Heart right ventricle (tissue), 16 donors: Measurements from ENCODE around the gene KATNAL1. TPM values are rescaled to one million over a fixed set of nuclear protein-coding genes. Genes with fewer than 3 reads are reported as not detected.

Experiments used
- ATAC-seq, 8 donors: fragments of 200-7000 bp; cut with Tn5 transposase; one replicate each; pipeline ENCODE4 v1.9.1; 2020; ENCODE audit warnings: mild to moderate bottlenecking in 8 of 8, moderate library complexity in 8 of 8, moderate number of reproducible peaks in 1 of 8
- DNase-seq, 2 donors: peaks; one replicate each; pipeline ENCODE4 v3.0.0-alpha.2; 2020
- H3K27ac ChIP-seq, 10 donors: fragments of 200-600 bp; sonication (generic) in 2 of 10; one replicate each; pipeline versions ENCODE4 v1.5.0 to v1.8.0; 2020 to 2022; ENCODE audit warnings: mild to moderate bottlenecking in 3 of 10
- H3K27me3 ChIP-seq, 7 donors: fragments of 200-600 bp; one replicate each; pipeline ENCODE4 v1.8.0; 2021 to 2022; ENCODE audit warnings: mild to moderate bottlenecking in 2 of 7
- H3K36me3 ChIP-seq, 9 donors: fragments of 200-600 bp; sonication (generic) in 1 of 9; one replicate each; pipeline versions ENCODE4 v1.5.0 to v1.8.0; 2020 to 2022; ENCODE audit warnings: mild to moderate bottlenecking in 2 of 9
- H3K4me1 ChIP-seq, 9 donors: fragments of 200-600 bp; sonication (generic) in 1 of 9; one replicate each; pipeline versions ENCODE4 v1.5.0 to v1.8.0; 2020 to 2022; ENCODE audit warnings: mild to moderate bottlenecking in 4 of 9
- H3K4me3 ChIP-seq, 10 donors: fragments of 200-600 bp; sonication (generic) in 2 of 10; one replicate each; pipeline versions ENCODE4 v1.5.0 to v1.8.0; 2020 to 2022; ENCODE audit warnings: mild to moderate bottlenecking in 7 of 10, moderate library complexity in 2 of 10
- H3K9me3 ChIP-seq, 11 donors: fragments of 200-600 bp in 10 of 11; sonication (generic) in 2 of 11; one replicate each; pipeline versions ENCODE4 v1.5.0 to v1.8.0; 2013 to 2022; ENCODE audit warnings: mild to moderate bottlenecking in 2 of 11, control low read depth in 1 of 11, moderate library complexity in 1 of 11
- CTCF ChIP-seq, 9 donors: fragments of 200-600 bp; sonication (generic) in 2 of 9; IDR thresholded peaks; one replicate each; pipeline versions ENCODE4 v1.5.0 to v1.8.0; 2021 to 2022; ENCODE audit warnings: antibody characterized with exemption in 9 of 9, mild to moderate bottlenecking in 5 of 9, moderate library complexity in 1 of 9
- WGBS, 2 donors: extraction: QIAGEN DNeasy Blood & Tissue Kit; methylation state at CpG; one replicate each; pipeline ENCODE4 v1.1.7; 2013; ENCODE audit warnings: inconsistent platforms in 1 of 2; 5-methylcytosine and 5-hydroxymethylcytosine counted together
- intact Hi-C, 10 donors: fragments of 100-400 bp; cut with DNase I; formaldehyde crosslinking; loops; one replicate each; pipeline versions ENCODE4 v1.11.1 to v1.14.2; 2022
- polyA plus RNA-seq, 2 donors: library from polyadenylated mRNA; stranded (reverse); fragments of 200-250 nt; gene quantifications; one replicate each; pipeline ENCODE4 v1.2.3, GENCODE V29; 2013
- total RNA-seq, 10 donors: library from RNA; stranded (reverse); fragmentation: NEBNext Ultra II Directional in 3 of 10; extraction: Animal tissue kit (Norgen Biotek cat#: 25700) in 3 of 10; gene quantifications; one replicate each; pipeline versions ENCODE4 v1.2.1 to v1.2.4, GENCODE V29; 2021 to 2023
- donor health status: Arrhythmogenic right ventricular cardiomyopathy.
- donor health status: ischemic (EF 13 %, LVEDD 7.1; RV severe dilation, severe dysfunction).
- donor health status: healthy with polysubstance abuse.
- donor health status: DM: no; HTN: yes; CAD: no.
- donor health status: DM: no; HTN: no; CAD: no.
- donor health status: ischemic (EF 25% LVEDD 6.9; RV normal size, moderate dysfunction).
- donor health status: ischemic (EF 25% LVEDD 5.7; RV mildly dilated, moderate dysfunction).
- donor health status: healthy.
- donor health status: DM: yes; HTN: yes; CAD: no.
- donor health status: Ischemic cardiomyopathy.
- donor health status: ischemic (EF 35%, LVEDD 5.7; RV mildly dilated, moderate dysfunction).
- donor health status: nonischemic (EF 11% LVEDD 7.7; RV severe dilation, severe dysfunction).
- donor health status: DM: yes; HTN: yes; CAD: no.
- donor health status: PGD.
- donor health status: ischemic (EF 29% LVEDD 5.4; RV normal size, mild dysfunction).
- donor health status: nonischemic (EF 23%, LVEDD 6.1; RV moderate dilation, normal function).

The KATNAL1 gene
- total and polyA plus RNA-seq, 12 donors = 5.1 to 61.9 (median 51.9) TPM

- Histone ChIP-seq H3K9me3 (peaks cover 0 to 11% (median 0%) of the 10 kb centered on the region in 11 donors), H3K4me1 (peaks cover 0 to 6% (median 0%) of the 10 kb centered on the region in 9 donors), H3K4me3 (no peak overlapping the region), H3K36me3 (peaks cover 0 to 21% (median 6%) of the 10 kb centered on the region in 9 donors), H3K27ac (peak overlapping the region in 1 of 10 donors; percentile 29), H3K27me3 (no peaks in the 10 kb centered on the region)
- WGBS, 2 donors = 63 to 68% methylated on average over 2 of the region's 2 CpGs
- ATAC-seq (peak in 3 of 8 donors; percentile 40 to 55 (median 41)), DNase-seq (peak in 1 of 2 donors; percentile 11)
- intact Hi-C loops = no loop called here
- TF ChIP-seq CTCF (IDR thresholded peaks at IDR 0.05) = no peak
These were observed 65.8 kb downstream of the KATNAL1 start for GRCh38 chr13:30241532-30241931.

GRCh38 chr13:30240608-30241007 lies 66.7 kb downstream of the KATNAL1 start:
- DNase-seq (no peak), ATAC-seq (no peak)
- H3K27me3 ChIP-seq = no peaks in the 10 kb centered on the region
- intact Hi-C loops = no loop called here
- no peak overlapping the region for H3K4me3 ChIP-seq
- peaks cover 0 to 6% (median 0%) of the 10 kb centered on the region in 9 donors for H3K4me1 ChIP-seq
- peaks cover 0 to 3% (median 0%) of the 10 kb centered on the region in 11 donors for H3K9me3 ChIP-seq
- no peak for TF ChIP-seq CTCF (IDR thresholded peaks at IDR 0.05)
- H3K36me3 ChIP-seq = peaks cover 0 to 23% (median 6%) of the 10 kb centered on the region in 9 donors
- WGBS, 2 donors = 50 to 71% methylated on average over 2 of the region's 2 CpGs
- H3K27ac ChIP-seq = no peak overlapping the region

- Histone ChIP-seq H3K36me3 (peaks cover 0 to 34% (median 5%) of the 10 kb centered on the region in 9 donors), H3K27ac (no peak overlapping the region), H3K4me1 (peaks cover 0 to 5% (median 0%) of the 10 kb centered on the region in 9 donors), H3K4me3 (no peak overlapping the region), H3K27me3 (no peaks in the 10 kb centered on the region), H3K9me3 (no peaks in the 10 kb centered on the region)
- intact Hi-C loops = loop anchor here in 1 of 10 donors (10.0 kb wide), 1 partner anchor 80 kb away; no protein-coding TSS in a partner anchor
- 96 to 98% methylated on average over 1 of the region's 1 CpG for WGBS, 2 donors
- ATAC-seq (no peak), DNase-seq (no peak)
- no peak for TF ChIP-seq CTCF (IDR thresholded peaks at IDR 0.05)
These were observed 72.1 kb downstream of the KATNAL1 start for GRCh38 chr13:30235216-30235615.

- WGBS, 2 donors = 88 to 93% methylated on average over 2 of the region's 2 CpGs
- no peak for ATAC-seq
- H3K27me3 ChIP-seq = no peaks in the 10 kb centered on the region
- H3K36me3 ChIP-seq = peaks cover 0 to 34% (median 0%) of the 10 kb centered on the region in 9 donors
- intact Hi-C loops = loop anchor here in 1 of 10 donors (10.0 kb wide), 1 partner anchor 80 kb away; no protein-coding TSS in a partner anchor
- DNase-seq = no peak
- H3K4me3 ChIP-seq = no peak overlapping the region
- no peak overlapping the region for H3K27ac ChIP-seq
- no peaks in the 10 kb centered on the region for H3K9me3 ChIP-seq
- H3K4me1 ChIP-seq = peaks cover 0 to 5% (median 0%) of the 10 kb centered on the region in 9 donors
- TF ChIP-seq CTCF (IDR thresholded peaks at IDR 0.05) = no peak
These were observed 72.7 kb downstream of the KATNAL1 start for GRCh38 chr13:30234619-30235162.
